ENCODE measurements around the gene SLC6A18.

DNA sequence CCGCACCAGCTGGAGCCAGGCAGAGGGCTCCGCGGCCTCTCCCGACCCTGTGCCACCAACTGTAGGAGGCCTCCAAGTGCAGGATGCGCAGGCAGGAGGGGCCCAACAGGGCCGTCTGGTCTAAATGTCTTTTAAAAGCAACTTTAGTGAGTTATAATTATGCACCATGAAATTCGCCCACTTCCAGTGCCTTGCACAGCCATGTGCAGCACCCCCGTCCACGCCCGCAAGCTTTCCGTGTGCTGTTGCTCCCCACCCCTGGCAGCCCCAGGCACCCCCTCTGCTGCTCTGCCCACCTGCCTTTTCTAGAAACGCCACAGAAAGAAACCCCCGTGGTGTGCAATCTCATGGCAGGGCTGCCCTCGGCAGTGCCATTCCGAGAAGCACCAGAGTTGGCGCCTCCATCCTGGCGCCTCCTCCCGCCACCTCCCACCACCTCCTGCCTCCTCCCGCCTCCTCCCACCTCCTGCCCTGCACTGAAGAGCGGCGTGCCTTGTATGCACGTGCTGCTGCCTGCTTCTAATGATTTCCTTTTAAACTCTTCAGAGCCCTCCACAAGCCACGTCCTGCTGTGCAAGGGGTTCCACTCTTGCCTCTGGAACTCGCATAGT lies 7.5 kb upstream of the SLC6A18 start:
- TF ChIP-seq TAF1 (IDR thresholded peaks at IDR 0.05; ENCODE audit: low read depth, low read length) (no peak), PAX5 (IDR thresholded peaks at IDR 0.05; ENCODE audit: insufficient read depth, low read length, severe bottlenecking) (no peak), POLR2A (IDR thresholded peaks at IDR 0.05; ENCODE audit: low read depth, low read length) (no peak), POLR2AphosphoS5 (IDR thresholded peaks at IDR 0.05; ENCODE audit: low read depth, low read length) (no peak), SPI1 (IDR thresholded peaks at IDR 0.05; ENCODE audit: low read depth, low read length) (no peak), POU2F2 (IDR thresholded peaks at IDR 0.05; ENCODE audit: low read depth, low read length) (no peak)
